Stimulated activated CD4-positive, alpha-beta T cell treated with anti-CD3 and anti-CD28 coated beads, Interleukin-2, amount 100 ng/mL, for 48 hours (primary cell): ENCODE data around the gene PPP2R5D.
"Not testable (repeated sequence)": the region's sequence is repeated elsewhere in the genome, so short reads cannot be mapped to it uniquely, and the experiment has no call there.

Source experiments
- DNase-seq, 2 donors: peaks; one replicate each; pipeline ENCODE4 v3.0.0-alpha.2; 2020

PPP2R5D gene

DNA sequence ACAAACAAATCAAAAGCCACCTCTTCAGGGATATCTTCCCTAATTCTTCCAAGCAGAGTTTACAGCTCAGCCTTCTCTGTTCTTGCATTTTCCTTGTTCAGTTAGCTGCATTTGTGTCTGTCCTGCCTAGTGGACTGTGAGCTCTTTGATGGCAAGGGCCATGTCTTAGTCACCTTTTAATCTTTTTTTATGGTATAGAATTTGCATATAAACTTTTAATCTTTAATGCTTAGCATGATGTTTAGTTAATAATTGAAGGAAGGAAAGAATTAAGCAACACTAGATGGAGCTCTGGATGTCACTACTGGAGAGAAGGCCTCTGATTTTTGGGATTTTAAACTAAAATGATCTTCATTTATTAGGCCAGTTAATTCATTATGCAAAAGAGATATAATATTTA lies 12.1 kb downstream of the PPP2R5D start:
- DNase-seq = no peak

DNA sequence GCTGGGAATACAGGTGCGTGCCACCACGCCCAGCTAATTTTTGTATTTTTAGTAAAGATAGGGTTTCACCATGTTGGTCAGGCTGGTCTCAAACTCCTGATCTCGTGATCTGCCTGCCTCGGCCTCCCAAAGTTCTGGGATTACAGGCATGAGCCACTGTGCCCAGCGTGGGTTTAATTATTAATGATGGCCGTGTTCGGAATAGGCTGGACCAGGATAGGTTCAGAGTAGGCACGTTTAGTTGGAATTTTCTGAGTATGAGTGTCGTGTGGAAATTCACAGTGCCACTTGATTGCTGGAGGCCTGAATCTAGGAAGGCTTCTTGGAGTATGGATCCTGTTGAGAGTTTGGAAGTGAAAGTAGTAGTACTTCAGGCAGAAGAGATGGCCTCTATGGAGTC lies 13.8 kb downstream of the PPP2R5D start:
- DNase-seq = not testable (repeated sequence)

DNA sequence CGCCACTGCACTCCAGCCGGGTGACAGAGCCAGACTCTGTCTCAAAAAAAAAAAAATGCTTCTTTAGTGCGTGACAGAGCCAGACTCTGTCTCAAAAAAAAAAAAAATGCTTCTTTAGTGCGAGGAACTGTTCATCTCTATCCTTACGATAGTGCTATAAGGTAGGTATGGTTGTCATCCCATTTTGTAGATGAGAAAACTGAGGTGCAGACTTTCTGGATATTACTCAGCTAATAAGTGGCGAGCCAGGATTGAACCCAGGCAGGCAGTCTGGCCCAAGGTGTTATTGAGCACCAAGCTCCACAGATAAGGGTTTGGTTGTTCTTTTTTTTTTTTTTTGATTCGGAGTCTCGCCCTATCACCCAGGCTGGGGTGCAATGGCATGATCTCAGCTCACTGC lies 17.5 kb downstream of the PPP2R5D start:
- DNase-seq = no peak

DNA sequence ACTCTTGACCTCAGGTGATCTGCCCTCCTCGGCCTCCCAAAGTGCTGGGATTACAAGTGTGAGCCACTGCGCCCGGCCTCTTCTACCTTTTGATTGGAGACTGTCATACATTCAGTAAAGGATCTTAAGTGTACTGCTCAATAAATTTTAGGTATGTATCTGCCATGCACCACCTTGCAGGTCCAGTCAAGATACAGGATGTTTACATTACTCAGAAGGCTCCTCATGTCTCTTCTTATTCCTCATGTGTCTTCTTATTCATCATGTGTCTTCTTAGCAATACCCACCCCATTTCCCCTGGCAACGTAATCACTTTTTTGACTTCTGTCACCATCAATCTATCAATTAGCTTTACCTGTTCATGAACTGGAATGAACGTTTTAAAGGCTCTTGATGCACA lies 21.5 kb downstream of the PPP2R5D start:
- DNase-seq = no peak

DNA sequence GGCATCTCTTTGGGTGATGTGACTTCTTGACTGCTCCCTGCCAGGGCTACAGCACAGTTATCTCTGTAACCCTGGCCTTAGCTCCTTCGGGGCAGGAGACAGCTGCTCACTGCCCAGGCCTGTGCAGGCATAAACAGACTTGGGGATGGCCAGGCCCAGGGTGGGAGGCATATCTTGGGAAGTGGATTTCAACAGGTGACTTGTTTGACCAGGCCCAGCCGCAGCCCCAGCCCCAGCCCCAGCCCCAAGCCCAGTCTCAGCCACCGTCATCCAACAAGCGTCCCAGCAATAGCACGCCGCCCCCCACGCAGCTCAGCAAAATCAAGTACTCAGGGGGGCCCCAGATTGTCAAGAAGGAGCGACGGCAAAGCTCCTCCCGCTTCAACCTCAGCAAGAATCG lies 21.9 kb downstream of the PPP2R5D start:
- no peak for DNase-seq

DNA sequence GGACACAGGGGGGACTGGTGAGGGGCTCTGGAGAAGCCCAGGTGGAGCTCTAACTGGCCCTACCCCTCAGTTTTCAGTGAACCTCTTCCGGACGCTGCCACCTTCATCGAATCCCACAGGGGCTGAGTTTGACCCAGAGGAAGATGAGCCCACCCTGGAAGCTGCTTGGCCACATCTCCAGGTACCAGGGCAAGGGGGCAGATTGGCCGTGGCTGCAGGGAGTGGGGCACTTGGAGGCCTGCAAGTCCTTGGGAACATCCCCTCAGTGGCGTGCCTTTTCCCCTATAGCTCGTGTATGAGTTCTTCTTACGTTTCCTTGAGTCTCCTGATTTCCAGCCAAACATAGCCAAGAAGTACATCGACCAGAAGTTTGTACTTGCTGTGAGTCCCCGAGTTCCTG lies 22.8 kb downstream of the PPP2R5D start:
- no peak for DNase-seq

DNA sequence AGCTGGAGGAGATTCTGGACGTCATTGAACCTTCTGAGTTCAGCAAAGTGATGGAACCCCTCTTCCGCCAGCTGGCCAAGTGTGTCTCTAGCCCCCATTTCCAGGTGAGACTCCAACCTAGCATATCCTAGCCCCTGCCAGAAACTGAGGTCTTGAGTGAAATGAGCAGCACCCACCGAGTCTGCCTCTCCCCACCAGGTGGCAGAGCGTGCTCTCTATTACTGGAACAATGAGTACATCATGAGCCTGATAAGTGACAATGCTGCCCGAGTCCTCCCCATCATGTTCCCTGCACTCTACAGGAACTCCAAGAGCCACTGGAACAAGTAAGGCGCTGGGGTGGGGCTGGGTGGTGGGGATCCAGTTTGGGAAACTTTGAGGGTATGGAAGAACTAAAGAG lies 24.8 kb downstream of the PPP2R5D start:
- DNase-seq = no peak

DNA sequence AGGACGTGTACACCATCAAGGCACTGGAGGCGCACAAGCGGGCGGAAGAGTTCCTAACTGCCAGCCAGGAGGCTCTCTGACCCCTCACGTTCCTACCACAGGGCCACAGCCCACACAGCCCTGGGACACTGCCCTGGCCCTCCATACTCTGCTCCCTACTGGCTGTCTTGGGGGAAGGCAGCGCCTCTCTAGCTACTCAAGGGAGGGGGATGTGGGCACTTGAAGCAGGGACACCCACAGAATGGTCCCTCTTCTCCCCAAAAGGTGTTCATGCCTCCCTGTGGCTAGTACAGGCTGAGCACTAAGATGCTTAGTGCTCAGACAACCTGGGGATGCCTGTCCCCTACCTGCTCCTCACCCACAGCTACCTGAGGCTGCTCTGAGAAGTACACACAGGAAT lies 26.8 kb downstream of the PPP2R5D start:
- no peak for DNase-seq

DNA sequence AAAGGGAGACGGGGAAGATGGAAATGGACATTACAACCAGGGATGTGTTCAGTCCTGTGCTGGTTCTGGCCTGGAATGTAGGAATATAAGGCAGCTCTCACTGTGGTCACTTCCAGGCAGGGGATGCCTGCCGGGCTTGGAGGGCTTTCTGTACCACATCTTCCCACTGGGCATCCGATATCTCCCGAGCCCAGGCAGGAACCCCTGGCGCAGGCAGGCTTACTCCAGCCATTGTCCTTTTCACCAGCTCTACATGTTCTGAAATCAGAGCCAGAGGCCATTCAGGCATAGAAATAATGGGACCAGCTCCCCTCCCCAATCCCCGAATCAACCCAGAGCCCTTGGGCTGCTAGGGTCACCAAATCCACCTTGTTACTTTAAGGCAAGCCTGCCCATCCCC lies 28.0 kb downstream of the PPP2R5D start:
- no peak for DNase-seq

DNA sequence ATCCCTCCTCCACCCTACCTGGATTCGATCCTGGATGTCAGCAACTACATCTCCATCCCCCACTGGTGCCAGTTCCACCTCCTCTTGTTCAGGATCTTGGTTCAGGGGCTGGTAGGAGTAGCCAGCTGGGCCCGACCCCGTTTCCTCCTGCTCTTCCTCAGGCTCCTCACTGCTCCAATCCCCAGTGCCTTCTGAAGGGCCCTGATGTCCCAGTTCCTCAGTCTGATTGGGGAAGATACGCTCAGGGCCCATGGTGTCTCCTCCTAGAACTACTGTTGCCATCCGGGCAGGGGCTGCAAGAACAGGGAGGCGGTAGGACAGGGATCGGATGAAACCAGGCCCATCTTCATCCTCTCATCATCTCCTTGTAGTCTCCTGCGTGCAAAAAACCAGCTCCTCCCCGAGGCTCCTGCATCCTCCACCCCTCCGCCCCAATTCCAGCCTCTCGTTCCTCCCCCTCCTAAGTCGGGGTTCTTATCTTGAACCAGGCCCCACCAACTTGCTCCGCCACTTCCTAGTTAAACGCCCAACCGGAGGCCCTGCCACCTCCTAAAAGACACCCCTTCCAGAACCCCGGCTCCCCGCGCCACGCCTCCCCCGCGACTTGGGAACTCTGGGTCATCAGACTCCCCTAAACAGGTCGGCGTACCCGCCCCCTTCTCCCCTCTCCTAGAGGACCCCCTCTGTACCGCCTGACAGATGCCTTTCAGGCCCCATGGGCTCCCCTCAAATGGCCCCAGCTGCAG lies 28.9 kb downstream of the PPP2R5D start:
- DNase-seq = no peak

DNA sequence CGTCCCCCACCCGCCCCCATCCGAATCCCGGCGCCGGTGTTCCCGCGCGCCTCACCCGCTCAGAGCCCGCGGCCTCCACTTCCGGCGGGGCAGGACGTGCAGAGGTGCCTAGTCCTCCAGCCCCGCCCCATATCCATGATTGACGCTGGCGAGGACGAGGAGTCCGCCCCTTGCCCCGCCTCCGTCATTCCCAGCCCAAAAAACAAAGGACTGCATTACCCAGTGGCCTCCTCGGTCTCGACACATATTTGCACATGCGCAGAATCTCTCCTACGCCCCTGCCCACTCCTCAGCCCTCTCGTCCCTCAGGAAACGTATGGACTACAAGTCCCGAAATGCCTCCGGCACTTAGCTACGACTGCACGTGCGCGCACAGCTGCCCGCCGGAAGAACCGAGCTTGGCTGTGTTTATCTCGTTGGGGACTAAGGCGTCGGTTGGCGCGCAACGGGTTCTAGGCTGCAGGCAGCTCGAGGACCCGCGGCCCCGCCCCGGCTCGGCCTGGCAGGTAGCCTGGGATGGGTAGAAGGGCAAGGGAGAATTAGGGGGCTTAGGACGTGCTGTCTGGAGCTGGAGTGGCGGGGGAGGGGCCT lies 29.6 kb downstream of the PPP2R5D start, which contains the start of the genes KLHDC3 and MEA1:
TSS of gene KLHDC3 (plus strand) at position 407 of the 591 bp plus-strand sequence. CDS start 2,944 bp downstream, outside the sequence.
TSS of gene MEA1 (minus strand) at position 104 of the 591 bp plus-strand sequence. CDS start 133 bp downstream, outside the sequence.
- peak; percentile 96 to 98 for DNase-seq

DNA sequence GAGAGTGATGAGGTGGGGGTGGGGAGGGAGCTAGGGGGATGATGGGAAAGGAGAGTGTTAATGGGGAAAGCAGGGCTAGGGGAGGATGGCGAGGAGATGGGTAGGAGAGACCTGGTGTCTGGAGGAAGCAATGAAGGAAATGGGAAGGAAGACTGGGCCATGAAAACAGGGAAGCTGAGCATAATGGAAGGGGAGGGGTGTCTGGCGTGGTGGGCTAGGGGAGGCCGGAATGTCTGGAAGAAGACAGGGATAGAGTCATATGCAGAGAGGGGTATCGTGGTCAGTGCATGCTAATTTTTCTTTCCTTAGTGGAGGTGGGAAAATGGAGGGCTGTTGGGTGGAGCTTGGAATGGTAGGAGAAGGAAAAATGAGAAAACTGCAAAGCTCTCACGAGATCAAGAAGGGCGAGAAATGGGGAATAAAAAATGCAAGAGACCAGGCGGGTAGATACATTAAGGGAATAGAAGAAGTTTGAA lies 30.1 kb downstream of the PPP2R5D start:
- DNase-seq = no peak

DNA sequence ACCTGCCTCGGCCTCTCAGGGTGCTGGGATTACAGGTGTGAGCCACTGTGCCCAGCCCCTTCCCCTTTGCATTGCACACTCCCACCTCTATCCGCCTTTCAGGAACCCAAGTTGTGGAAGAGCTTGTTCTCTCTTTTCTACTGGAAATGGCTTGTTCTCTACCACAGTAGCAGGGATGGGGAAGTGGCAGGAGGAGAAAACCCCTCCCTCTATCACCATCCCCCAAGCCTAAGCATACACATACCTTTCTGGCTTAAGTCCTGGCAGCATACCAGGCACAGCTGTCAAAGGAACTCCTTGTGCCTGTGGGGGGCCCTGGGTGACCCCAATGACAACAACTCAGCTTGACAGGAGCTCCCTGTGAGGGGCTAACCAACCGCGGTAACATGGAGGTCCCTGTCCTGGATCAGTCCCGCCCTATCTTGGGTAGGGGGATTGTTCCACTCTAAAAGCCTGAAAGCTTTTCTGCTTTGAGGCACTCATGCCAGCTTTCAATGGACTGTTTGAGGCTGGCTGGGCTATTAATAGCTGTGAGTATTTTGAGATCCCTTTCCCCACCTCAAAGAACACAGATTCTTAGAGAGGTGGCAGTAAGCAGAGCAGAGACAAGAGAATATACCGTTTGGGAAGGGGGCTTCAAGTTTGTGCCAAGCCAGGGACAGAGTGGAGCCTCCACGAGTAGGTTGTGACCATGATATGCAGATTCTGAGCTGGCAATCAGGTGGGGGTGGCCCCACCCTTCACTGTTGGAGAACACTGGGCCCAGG lies 32.0 kb downstream of the PPP2R5D start:
- DNase-seq = no peak

DNA sequence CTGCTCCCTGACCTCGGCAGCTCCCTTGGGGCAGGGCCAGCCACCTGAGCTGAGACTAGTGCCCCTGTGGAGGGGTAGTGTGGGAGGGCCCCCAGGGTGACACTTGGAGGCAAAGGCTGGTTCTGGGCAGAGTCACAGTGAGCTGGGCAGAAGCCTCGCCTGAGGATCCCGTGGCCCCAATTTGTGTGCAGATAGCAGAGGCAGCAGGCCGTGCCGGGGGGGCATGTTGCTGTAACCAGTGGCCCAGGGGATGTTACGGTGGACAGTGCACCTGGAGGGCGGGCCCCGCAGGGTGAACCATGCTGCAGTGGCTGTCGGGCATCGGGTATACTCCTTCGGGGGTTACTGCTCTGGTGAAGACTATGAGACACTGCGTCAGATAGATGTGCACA lies 32.6 kb downstream of the PPP2R5D start:
- no peak for DNase-seq

DNA sequence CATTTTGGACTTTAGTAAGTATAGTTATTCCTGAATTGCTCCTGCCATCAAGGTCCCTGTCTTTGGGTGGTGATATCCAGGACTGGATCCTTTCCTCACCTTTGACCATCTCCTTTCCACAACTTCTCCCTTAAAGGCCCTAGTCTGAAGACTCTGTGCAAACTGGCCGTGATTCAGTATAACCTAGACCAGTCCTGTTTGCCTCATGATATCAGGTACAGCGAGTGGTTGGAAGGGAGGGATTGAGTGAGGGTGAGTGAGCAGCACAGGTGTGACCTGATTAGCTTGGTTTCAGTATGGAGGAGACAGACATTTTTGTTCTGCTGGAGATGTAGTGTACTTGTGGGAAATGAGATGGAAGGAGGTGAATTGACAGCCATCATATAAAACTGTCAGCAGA lies 34.8 kb downstream of the PPP2R5D start:
- DNase-seq = no peak

DNA sequence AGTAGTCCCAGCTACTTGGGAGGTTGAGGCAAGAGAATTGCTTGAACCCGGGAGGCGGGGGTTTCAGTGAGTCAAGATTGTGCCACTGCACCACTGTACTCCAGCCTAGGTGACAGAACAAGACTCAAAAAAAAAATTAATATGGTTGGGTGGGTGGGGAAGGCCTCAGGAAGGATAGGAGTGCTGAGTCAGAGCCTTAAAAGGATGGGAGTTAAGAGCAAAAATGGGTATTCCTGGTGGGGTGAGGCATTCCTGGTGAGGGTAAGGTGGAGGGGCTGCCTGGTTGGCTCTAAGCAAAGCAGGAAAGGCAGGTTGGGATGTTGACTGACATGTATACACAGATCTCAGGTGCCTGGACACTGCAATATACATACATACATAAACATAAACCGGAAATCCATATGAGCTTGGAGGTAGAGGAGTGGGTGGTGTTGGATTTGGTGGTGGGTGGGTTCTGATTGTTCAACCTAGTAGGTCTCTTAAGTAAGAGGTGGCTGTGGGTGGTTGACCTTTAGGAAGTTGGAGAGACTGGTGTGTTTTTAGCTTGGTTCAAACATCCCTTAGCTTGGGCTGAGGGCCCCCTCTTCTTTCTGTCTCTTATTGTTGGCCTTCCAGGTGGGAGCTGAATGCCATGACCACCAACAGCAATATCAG lies 35.8 kb downstream of the PPP2R5D start:
- DNase-seq = no peak

DNA sequence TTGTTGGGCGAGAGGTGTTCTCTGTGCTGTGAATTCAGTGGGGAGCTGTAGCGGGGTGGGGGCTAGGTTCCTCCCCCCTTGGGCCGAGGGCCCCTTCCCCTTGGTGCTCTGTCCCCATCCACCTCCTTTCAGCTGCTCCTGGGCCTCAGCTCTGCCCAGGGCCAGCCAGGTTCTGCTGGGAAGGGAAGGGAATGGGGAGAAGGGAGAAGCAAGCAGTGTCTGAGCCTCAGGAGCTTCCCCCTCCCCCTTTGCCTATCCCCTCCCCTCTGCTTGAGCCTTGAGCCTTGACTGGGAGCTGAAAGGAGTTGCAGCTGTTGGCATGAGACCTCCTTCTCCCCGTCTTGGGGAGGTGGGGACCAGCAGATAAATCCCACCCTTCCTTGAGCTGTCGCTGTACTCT lies 36.5 kb downstream of the PPP2R5D start:
- no peak for DNase-seq

DNA sequence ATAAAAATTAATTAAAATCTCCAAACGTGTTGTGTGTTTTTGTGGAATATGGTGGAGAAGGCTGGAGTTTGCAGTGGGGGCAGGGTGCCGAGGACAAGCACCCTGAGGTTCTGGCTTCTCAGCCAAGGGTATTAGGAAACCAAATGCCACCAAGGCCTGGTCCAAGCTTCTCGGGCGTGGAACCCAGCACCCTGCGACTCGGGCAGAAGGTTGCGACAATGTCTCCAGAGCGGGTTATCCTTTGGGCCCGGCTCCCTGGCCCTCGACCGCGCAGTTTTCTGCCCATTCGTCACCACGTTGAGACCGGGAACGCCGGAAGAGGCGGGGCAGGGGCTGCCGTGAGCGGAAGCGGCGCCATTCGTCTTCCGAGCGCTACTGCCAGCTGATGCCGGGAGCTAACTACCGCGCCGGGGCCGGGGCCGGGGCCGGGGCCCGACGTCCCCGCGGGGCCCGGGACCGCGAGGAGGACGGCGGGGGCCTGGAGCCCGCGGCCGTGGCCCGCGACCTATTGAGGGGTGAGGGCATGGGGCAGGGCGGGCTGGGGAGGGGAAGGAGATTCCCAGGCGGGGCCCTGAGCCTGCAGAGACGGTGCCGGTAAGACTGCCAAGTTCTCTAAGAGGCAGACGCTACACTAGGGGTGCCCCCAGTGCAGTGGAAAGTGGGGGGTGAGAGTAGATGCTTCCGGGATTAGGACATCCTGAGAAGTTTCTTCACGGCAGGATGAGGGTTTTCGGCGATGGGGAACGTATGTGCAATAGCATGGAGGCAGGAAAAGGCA lies 37.1 kb downstream of the PPP2R5D start, which contains the start of gene RRP36:
TSS of gene RRP36 (plus strand) at position 354 of the 778 bp plus-strand sequence. CDS start at position 386, 32 bp downstream.
- peak; percentile 66 to 68 for DNase-seq

DNA sequence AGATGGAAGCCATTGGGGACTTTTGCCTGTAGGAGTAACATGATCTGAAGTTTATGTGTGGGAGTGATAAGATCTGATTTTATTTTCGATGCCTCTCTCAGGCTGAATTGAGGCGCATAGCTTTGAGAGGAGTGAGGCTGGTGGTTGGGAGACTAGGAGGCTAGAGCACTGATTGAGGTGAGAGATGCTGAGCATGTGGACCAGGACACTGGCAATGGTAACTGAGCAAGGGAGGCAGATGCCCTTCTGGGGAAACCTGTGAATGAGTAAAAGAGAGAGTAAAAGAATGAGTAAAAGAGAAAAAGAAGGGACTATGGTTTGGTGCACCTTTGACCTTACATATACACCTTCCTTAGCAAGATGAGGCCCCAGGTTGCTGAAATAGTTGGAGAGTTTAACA lies 40.1 kb downstream of the PPP2R5D start:
- DNase-seq = no peak

DNA sequence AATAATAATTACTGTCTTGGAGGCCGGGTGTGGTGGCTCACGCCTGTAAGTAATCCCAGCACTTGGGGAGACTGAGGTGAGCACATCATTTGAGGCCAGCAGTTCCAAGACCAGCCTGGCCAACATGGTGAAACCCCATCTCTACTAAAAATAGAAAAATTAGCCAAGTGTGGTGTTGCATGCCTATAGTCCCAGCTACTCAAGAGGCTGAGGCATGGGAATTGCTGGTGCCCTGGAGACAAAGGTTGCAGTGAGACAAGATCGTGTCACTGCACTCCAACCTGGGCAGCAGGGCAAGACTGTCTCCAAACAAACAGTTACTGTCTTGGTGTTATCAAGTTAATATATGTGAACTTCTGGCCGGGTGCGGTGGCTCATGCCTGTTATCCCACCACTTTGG lies 42.0 kb downstream of the PPP2R5D start:
- DNase-seq = no peak

DNA sequence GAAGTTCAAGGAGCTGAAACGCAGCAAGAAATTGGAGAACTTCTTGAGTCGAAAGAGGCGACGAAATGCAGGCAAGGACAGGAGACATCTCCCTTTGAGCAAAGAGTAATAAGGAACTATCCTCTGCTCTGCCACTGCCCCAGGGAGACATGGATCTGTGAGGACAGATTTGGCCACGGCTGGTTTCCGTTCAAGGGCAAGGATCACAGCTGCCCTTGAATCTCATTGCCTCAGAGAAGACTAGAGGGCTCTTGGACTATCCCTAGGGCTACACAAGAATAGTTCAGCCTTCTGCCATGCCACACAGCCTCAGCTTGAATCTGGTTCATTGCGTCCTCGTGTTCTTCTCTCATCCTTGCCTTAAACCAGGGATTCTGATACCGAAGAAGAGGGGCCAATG lies 44.8 kb downstream of the PPP2R5D start:
- DNase-seq = no peak

DNA sequence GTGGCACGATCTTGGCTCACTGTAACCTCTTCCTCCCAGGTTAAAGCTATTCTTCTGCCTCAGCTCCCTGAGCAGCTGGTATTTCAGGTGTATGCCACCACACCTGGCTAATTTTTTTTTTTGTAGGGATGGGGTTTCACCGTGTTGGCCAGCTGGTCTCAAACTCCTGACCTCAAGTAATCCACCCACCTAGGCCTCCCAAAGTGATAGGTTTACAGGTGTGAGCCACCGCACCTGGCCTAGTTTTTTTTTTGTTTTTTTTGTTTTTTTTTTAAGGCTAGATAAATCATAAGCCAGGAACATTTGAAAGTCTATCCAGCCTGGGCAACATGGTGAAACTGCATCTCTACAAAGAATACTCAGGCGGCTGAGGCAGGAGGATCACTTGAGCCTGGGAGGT lies 48.0 kb downstream of the PPP2R5D start:
- DNase-seq = no peak
